DND-41 (cell line): ENCODE results near the gene AGAP1.

ENCODE experiments used
- ATAC-seq: fragments of 200-7000 bp; cut with Tn5 transposase; 3 replicates; pipeline ENCODE4 v1.9.1; 2021; ENCODE audit warnings: low read depth; ENCODE audit not compliant: insufficient read depth
- DNase-seq: peaks from one replicate; pipeline ENCODE4 v3.0.0-alpha.2; 2020
- H2AFZ ChIP-seq: 2 replicates; pipeline ENCODE4 v1.6.0; 2012; ENCODE audit warnings: low read depth, low read length
- H3K27ac ChIP-seq: 2 replicates; pipeline ENCODE4 v1.5.1; 2012; ENCODE audit warnings: low read length, inconsistent platforms
- H3K27me3 ChIP-seq: fragments of 200-600 bp; sonication (generic); 2 replicates; pipeline ENCODE4 v1.6.0; 2012; ENCODE audit warnings: low read length, mild to moderate bottlenecking, inconsistent platforms; ENCODE audit not compliant: insufficient read depth, poor library complexity
- H3K36me3 ChIP-seq: 2 replicates; pipeline ENCODE4 v1.5.1; 2012; ENCODE audit warnings: low read length, inconsistent platforms; ENCODE audit not compliant: insufficient read depth
- H3K4me1 ChIP-seq: 2 replicates; pipeline ENCODE4 v1.5.1; 2012; ENCODE audit warnings: mild to moderate bottlenecking, low read length; ENCODE audit not compliant: insufficient read depth
- H3K4me2 ChIP-seq: 2 replicates; pipeline ENCODE4 v1.6.0; 2012; ENCODE audit warnings: mild to moderate bottlenecking, moderate library complexity, low read length, inconsistent platforms; ENCODE audit not compliant: insufficient read depth
- H3K4me3 ChIP-seq, 2 experiments: fragments of 200-600 bp in 1 of 2; shearing (Covaris generic) in 1 of 2; 2 replicates each; pipeline ENCODE4 v1.5.1; 2012 to 2016; ENCODE audit warnings: inconsistent platforms in 2 of 2, low read length in 2 of 2, mild to moderate bottlenecking in 2 of 2, low read depth in 1 of 2, moderate library complexity in 1 of 2
- H3K79me2 ChIP-seq: 2 replicates; pipeline ENCODE4 v1.6.0; 2012; ENCODE audit warnings: low read length, inconsistent platforms; ENCODE audit not compliant: insufficient read depth
- H3K9ac ChIP-seq: 2 replicates; pipeline ENCODE4 v1.6.0; 2012; ENCODE audit warnings: low read depth, mild to moderate bottlenecking, inconsistent platforms, low read length, moderate library complexity
- H3K9me3 ChIP-seq: 2 replicates; pipeline ENCODE4 v1.5.1; 2012; ENCODE audit warnings: low read length, moderate library complexity, mild to moderate bottlenecking, inconsistent platforms; ENCODE audit not compliant: insufficient read depth, severe bottlenecking
- H4K20me1 ChIP-seq: 2 replicates; pipeline ENCODE4 v1.6.0; 2012; ENCODE audit warnings: low read length; ENCODE audit not compliant: insufficient read depth
- EZH2 ChIP-seq: IDR thresholded peaks from 3 replicates; pipeline ENCODE4 v1.6.1; 2012; ENCODE audit warnings: borderline replicate concordance, low read depth, mild to moderate bottlenecking, moderate library complexity, low read length, inconsistent platforms; ENCODE audit not compliant: severe bottlenecking
- TF ChIP-seq, protein P1 (sequence below): IDR thresholded peaks from 2 replicates; pipeline ENCODE4 v1.5.1; 2012; ENCODE audit warnings: borderline replicate concordance, low read length, moderate library complexity, mild to moderate bottlenecking; ENCODE audit not compliant: poor library complexity, severe bottlenecking; ENCODE audit errors: extremely low read depth

The AGAP1 gene

GRCh38 chr2:235705296-235705695, 211.5 kb downstream of the AGAP1 start:
- no peak overlapping the region for H3K4me2 ChIP-seq
- H2AFZ ChIP-seq, result no peak overlapping the region
- no peaks in the 10 kb centered on the region for H3K9me3 ChIP-seq
- no peak overlapping the region for H3K27ac ChIP-seq
- ATAC-seq (no peak), DNase-seq (no peak)
- TF ChIP-seq, protein P1, sequence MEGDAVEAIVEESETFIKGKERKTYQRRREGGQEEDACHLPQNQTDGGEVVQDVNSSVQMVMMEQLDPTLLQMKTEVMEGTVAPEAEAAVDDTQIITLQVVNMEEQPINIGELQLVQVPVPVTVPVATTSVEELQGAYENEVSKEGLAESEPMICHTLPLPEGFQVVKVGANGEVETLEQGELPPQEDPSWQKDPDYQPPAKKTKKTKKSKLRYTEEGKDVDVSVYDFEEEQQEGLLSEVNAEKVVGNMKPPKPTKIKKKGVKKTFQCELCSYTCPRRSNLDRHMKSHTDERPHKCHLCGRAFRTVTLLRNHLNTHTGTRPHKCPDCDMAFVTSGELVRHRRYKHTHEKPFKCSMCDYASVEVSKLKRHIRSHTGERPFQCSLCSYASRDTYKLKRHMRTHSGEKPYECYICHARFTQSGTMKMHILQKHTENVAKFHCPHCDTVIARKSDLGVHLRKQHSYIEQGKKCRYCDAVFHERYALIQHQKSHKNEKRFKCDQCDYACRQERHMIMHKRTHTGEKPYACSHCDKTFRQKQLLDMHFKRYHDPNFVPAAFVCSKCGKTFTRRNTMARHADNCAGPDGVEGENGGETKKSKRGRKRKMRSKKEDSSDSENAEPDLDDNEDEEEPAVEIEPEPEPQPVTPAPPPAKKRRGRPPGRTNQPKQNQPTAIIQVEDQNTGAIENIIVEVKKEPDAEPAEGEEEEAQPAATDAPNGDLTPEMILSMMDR, result no peak
- TF ChIP-seq EZH2, result no peak
- no peaks in the 10 kb centered on the region for H3K27me3 ChIP-seq
- H3K4me1 ChIP-seq, result no peaks in the 10 kb centered on the region
- peaks cover 8% of the 10 kb centered on the region; the same call in 1 of the 2 replicates for H3K79me2 ChIP-seq
- peaks cover 28% of the 10 kb centered on the region; the same call in 1 of the 2 replicates for H4K20me1 ChIP-seq
- H3K9ac ChIP-seq, result no peak overlapping the region
- peaks cover 6% of the 10 kb centered on the region; the same call in 1 of the 2 replicates for H3K36me3 ChIP-seq
- no peak overlapping the region for H3K4me3 ChIP-seq

DNA sequence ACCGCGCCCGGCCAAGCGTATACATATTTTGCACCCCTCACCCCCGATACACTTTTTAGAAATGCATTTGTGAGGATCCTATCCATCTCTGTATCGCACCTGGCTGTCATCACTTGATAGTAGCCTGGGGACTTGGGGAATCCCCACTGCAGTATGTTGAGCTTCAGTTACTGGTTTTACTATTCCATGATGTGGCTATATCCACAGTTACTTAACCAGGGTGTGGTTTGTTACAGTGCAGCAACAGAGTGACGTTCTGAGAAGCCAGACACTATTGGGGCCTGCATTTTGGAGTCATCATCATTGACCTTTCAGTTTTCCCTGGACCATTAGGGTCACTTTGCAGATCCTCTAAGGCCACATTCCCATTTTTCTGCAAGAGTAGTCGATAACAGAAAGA, 212.7 kb downstream of the AGAP1 start:
- Histone ChIP-seq H3K27ac (no peak overlapping the region), H3K79me2 (peaks cover 8% of the 10 kb centered on the region; the same call in 1 of the 2 replicates), H2AFZ (no peak overlapping the region), H4K20me1 (peaks cover 24% of the 10 kb centered on the region; the same call in 1 of the 2 replicates), H3K4me2 (no peak overlapping the region), H3K36me3 (peaks cover 12% of the 10 kb centered on the region; the same call in 1 of the 2 replicates), H3K9me3 (no peaks in the 10 kb centered on the region), H3K9ac (no peak overlapping the region), H3K27me3 (no peaks in the 10 kb centered on the region), H3K4me1 (no peaks in the 10 kb centered on the region), H3K4me3 (no peak overlapping the region)
- ATAC-seq, result no peak
- TF ChIP-seq, protein P1, result no peak
- no peak for TF ChIP-seq EZH2
- DNase-seq, result no peak

GRCh38 chr2:235707411-235708096, 213.7 kb downstream of the AGAP1 start:
- no peak overlapping the region for H3K9ac ChIP-seq
- H4K20me1 ChIP-seq, result peaks cover 19% of the 10 kb centered on the region; the same call in 1 of the 2 replicates
- peaks cover 12% of the 10 kb centered on the region; the same call in 1 of the 2 replicates for H3K36me3 ChIP-seq
- H3K4me3 ChIP-seq, result no peak overlapping the region
- peaks cover 5% of the 10 kb centered on the region; the same call in 1 of the 2 replicates for H3K79me2 ChIP-seq
- no peaks in the 10 kb centered on the region for H3K4me1 ChIP-seq
- ATAC-seq, result no peak
- H3K9me3 ChIP-seq, result no peaks in the 10 kb centered on the region
- no peaks in the 10 kb centered on the region for H3K27me3 ChIP-seq
- TF ChIP-seq, protein P1, result no peak
- TF ChIP-seq EZH2, result no peak
- no peak overlapping the region for H2AFZ ChIP-seq
- H3K4me2 ChIP-seq, result no peak overlapping the region
- no peak overlapping the region for H3K27ac ChIP-seq
- no peak for DNase-seq
